Measurements from ENCODE around the gene ARX.
A peak's percentile ranks its signal among the peaks of the same experiment; 100 is the strongest.

GRCh38 chrX:25020905-25021449 lies 5.2 kb upstream of the ARX start:
- TF ChIP-seq EZH2 (IDR thresholded peaks at IDR 0.05; ENCODE audit: low read length, unreplicated experiment) (no peak), CTCF (conservative IDR thresholded peaks at IDR 0.05; ENCODE audit: low read depth, low read length) (peak; percentile 43), EZH2phosphoT487 (IDR thresholded peaks at IDR 0.05; ENCODE audit: borderline replicate concordance, low read length) (no peak)

All from PC-3 (cell line).